Fibroblast of peridontal ligament (primary cell): ENCODE measurements around the gene COL4A3.

Source experiments
- DNase-seq: peaks from one replicate; pipeline ENCODE4 v3.0.0-alpha.2; 2010; ENCODE audit errors: extremely low read depth

The COL4A3 gene

DNA sequence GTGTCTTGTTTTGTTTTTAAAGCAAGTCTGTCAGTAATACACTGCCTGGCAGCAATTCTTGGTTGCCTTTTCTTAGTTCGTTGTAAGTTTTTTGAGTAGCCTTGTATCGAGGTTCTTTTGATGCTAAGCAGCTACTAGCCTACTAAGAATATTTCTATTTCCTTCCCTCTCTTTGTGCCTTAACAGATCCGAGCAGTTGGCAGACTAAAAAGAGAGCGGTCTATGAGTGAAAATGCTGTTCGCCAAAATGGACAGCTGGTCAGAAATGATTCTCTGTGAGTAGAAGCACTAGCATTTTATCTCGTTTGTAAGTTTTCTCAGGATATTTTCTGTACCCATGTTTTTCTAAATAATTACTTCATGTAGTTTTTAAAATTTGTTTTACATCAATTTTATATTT, 175.7 kb downstream of the COL4A3 start:
- DNase-seq = no peak

DNA sequence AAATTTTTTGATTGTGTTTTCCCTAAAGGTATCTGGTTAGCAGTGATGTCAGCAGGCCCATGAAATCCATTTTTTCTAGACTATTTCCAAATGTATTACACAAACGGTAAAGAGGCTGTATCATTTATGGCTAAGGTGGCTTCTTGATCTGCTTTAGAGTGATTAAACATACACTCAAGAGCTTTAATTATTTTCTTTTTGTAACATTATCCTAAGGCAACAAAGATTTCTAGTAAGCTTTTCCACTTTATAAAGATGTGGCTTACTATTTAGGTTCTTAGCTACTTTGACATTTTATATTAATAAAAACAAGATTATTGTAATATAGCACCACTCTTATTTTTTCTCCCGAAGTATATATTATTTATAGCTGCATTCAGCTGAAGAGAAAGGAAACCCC, 177.1 kb downstream of the COL4A3 start:
- DNase-seq = no peak

DNA sequence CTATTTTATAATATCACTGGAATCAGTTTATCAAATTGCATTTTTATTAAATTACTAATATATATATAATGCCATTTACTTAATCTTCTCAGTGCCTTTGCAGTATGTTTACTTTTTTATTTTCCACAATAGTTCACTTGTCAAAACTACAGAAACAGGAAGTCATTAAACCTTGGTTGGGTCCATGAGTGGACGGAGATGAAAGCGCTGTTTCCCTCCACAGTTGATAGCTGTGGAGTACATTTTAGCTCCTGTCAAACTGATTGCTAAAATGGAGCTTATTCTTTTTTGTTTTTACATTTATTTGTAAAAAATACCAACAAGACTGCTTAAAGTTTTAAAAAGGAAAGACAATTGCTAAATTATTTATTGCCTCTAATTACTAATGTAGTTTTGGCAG, 179.8 kb downstream of the COL4A3 start:
- DNase-seq = no peak

DNA sequence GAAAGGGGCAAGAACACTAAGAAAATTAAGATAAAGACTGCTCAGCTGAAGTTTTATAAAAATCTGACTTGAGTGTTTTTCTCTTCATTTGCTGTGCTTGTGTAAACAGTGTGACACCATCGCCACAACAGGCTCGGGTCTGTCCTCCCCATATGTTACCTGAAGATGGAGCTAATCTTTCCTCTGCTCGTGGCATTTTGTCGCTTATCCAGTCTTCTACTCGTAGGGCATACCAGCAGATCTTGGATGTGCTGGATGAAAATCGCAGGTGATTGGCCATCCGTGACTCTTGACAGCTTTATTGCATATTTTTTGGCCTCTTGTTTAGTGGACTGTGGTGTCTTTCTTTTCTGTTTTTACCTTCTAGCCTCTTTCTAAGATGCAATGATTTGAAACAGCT, 182.7 kb downstream of the COL4A3 start:
- DNase-seq = no peak

DNA sequence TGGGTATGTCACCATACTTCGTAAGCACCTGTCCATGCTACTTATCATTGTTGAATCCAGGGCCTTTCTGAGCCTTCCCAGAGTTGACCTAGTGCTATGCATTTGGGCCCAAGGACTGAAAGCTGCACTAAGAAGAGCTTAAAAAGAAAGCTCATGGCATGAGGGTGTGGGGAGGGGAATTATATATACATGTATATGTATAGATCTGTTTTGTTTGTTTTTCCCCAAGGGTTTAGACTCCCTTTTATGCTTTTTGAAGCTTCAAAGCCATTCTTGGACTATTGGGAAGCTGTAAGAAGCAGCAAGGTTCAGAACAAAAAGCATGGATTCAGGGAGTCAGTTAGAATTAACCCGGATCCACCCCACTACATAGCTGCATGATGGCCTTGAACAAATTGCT, 183.9 kb downstream of the COL4A3 start:
- no peak for DNase-seq

DNA sequence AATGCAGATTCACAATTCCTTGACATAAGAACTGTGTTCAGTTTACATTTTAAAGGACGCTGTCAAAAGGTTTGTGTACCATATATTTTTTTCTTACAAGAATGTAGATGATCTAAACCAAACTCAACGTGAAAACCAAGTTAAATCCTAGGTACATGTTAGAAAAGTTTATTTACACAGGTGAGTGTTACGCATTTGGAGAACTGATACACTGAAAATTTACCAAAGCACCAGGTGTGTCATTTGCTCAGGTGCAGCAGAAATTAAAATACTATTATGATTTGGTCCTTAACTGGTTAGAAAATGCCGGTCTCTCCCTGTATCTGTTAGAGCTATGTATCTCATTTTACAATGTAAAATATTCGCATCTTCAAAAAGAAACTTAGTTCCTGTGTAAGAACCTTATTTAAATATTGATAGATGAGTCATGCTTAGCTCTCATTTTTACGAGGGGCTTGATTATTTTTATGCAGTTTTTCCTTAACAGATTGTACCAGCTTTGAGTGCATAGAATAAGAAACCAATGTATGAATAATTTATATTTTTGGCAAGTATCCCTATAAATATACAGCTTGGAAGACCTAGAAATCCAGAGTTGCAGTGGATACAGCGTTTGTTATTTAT, 185.7 kb downstream of the COL4A3 start:
- no peak for DNase-seq

DNA sequence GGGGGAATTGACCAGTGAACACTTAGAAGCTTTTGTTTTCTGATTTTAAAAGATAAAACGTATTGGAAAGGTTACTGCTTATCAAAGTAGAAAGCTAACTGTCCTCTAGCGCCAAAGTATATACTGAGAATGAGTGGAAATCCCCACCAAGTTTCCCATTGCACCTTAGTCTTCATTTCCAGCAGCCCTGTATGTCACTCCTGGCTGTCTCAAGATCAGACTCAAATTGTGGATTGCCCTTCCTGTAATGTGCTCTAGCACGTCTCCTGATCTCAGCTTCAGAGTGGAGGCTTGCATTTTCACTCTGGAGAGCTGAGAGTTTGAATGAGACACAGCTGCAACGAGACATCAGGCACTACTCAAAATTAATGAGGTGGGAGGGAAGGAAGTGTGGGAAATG, 187.2 kb downstream of the COL4A3 start:
- no peak for DNase-seq

DNA sequence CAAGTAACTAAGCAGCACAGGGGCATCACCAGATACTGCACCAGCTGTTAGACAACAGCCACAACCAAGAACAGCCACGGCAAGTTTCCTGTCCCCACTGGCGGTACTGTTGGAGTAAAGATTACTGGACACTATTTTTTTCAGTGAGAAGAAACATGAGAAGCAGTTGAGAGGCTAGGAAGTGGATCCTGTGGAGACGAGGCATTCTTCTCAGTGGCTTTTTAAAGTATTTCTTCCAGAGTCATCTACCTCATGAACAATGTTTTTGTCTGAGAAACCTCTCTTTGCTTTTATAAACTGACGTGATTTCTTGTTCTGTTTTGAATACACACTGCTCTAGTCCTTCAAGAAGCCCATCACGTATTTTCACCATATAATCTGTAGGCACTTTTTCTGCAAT, 195.9 kb downstream of the COL4A3 start:
- no peak for DNase-seq

DNA sequence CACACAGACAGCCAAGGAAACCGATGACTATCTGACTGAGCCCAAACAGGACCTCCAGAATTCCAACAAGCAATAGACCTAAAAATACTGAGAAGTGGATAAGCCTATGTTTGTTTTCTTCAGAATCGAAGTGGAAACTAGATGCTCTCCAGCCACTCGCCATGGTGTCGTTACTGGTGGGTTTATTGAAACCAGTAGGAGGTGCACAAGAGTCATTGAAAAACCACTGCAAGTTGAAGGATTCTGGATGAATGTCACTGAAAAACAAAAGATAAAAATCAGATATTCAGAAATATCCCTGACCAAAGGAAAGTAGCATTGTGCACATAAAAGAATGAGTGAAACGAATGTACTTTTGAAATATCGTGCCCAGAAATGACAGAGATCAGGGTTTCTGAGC, 199.3 kb downstream of the COL4A3 start:
- DNase-seq = no peak
